Sigmoid colon (tissue), 7 donors: ENCODE measurements around the gene ADSS1. TPM values are rescaled to one million over a fixed set of nuclear protein-coding genes. Genes with fewer than 3 reads are reported as not detected.

ENCODE experiments used
- DNase-seq: peaks from one replicate; pipeline ENCODE4 v3.0.0-alpha.2; 2019
- H3K27ac ChIP-seq, 4 donors: fragments of 200-600 bp; sonication (generic); one replicate each; pipeline ENCODE4 v1.5.1; 2016 to 2019; ENCODE audit warnings: mild to moderate bottlenecking in 1 of 4
- H3K27me3 ChIP-seq, 3 donors: fragments of 200-600 bp; sonication (generic); one replicate each; pipeline ENCODE4 v1.5.1; 2019; ENCODE audit warnings: mild to moderate bottlenecking in 1 of 3
- H3K36me3 ChIP-seq, 4 donors: fragments of 200-600 bp; sonication (generic); one replicate each; pipeline ENCODE4 v1.5.1; 2016 to 2019
- H3K4me1 ChIP-seq, 4 donors: fragments of 200-600 bp; sonication (generic); one replicate each; pipeline ENCODE4 v1.5.1; 2017 to 2019
- H3K4me3 ChIP-seq, 4 donors: fragments of 200-600 bp; sonication (generic); one replicate each; pipeline ENCODE4 v1.5.1; 2017 to 2019; ENCODE audit warnings: mild to moderate bottlenecking in 2 of 4, moderate library complexity in 1 of 4
- H3K9me3 ChIP-seq, 4 donors: fragments of 200-600 bp in 3 of 4; sonication (generic) in 3 of 4; one replicate each; pipeline versions ENCODE4 v1.5.1 to v1.6.1; 2013 to 2019
- CTCF ChIP-seq, 4 experiments: fragments of 450-650 bp in 3 of 4; fragments of 200-600 bp in 1 of 4; IDR thresholded peaks; one replicate each; pipeline ENCODE4 v1.5.1; 2016 to 2019; ENCODE audit warnings: antibody characterized with exemption in 4 of 4, mild to moderate bottlenecking in 3 of 4, moderate library complexity in 2 of 4
- EP300 ChIP-seq, 4 donors: sonication (generic); formaldehyde crosslinking; IDR thresholded peaks; one replicate each; pipeline ENCODE4 v1.6.1; 2017; ENCODE audit warnings: antibody characterized with exemption in 4 of 4
- POLR2A ChIP-seq, 2 donors: fragments of 450-650 bp; IDR thresholded peaks; one replicate each; pipeline ENCODE4 v1.6.1; 2016; ENCODE audit warnings: antibody characterized with exemption in 2 of 2, mild to moderate bottlenecking in 2 of 2, moderate library complexity in 2 of 2
- POLR2AphosphoS5 ChIP-seq, 4 donors: sonication (generic); formaldehyde crosslinking; IDR thresholded peaks; one replicate each; pipeline ENCODE4 v1.6.1; 2017; ENCODE audit warnings: antibody characterized with exemption in 4 of 4
- WGBS, 2 donors: extraction: QIAGEN DNeasy Blood & Tissue Kit; methylation state at CpG; one replicate each; pipeline ENCODE4 v1.1.7; 2013; 5-methylcytosine and 5-hydroxymethylcytosine counted together
- intact Hi-C: fragments of 100-400 bp; cut with DNase I; formaldehyde crosslinking; loops from one replicate; pipeline ENCODE4 v1.15.1; 2023
- polyA plus RNA-seq, 3 donors: library from polyadenylated mRNA; stranded (reverse); fragments of 200-250 nt; gene quantifications; one replicate each; pipeline ENCODE4 v1.2.3, GENCODE V29; 2013
- total RNA-seq, 4 donors: library from RNA; depleted of rRNA; stranded (reverse); fragments of >200 nt; gene quantifications; one replicate each; pipeline ENCODE4 v1.1.0, GENCODE V29; 2016
- donor health status: healthy with polysubstance abuse.
- donor health status: Bipolar disorder and iron deficiency.
- donor health status: healthy.

ADSS1 gene
- total and polyA plus RNA-seq, 7 donors: 2.0 to 10.2 (median 5.3) TPM

GRCh38 chr14:104788161-104788818, 64.3 kb downstream of the ADSS1 start:
- intact Hi-C loops: no loop called here
- Histone ChIP-seq H3K36me3 (peaks cover 4 to 51% (median 20%) of the 10 kb centered on the region in 4 donors), H3K9me3 (no peaks in the 10 kb centered on the region), H3K4me3 (no peak overlapping the region), H3K4me1 (peaks cover 0 to 76% (median 66%) of the 10 kb centered on the region in 4 donors), H3K27me3 (no peaks in the 10 kb centered on the region), H3K27ac (no peak overlapping the region)
- no peak for DNase-seq
- WGBS, 2 donors: 89 to 91% methylated on average over 14 of the region's 14 CpGs
- TF ChIP-seq EP300 (IDR thresholded peaks at IDR 0.05) (no peak), CTCF (IDR thresholded peaks at IDR 0.05) (no peak), POLR2A (IDR thresholded peaks at IDR 0.05) (no peak), POLR2AphosphoS5 (IDR thresholded peaks at IDR 0.05) (no peak)

DNA sequence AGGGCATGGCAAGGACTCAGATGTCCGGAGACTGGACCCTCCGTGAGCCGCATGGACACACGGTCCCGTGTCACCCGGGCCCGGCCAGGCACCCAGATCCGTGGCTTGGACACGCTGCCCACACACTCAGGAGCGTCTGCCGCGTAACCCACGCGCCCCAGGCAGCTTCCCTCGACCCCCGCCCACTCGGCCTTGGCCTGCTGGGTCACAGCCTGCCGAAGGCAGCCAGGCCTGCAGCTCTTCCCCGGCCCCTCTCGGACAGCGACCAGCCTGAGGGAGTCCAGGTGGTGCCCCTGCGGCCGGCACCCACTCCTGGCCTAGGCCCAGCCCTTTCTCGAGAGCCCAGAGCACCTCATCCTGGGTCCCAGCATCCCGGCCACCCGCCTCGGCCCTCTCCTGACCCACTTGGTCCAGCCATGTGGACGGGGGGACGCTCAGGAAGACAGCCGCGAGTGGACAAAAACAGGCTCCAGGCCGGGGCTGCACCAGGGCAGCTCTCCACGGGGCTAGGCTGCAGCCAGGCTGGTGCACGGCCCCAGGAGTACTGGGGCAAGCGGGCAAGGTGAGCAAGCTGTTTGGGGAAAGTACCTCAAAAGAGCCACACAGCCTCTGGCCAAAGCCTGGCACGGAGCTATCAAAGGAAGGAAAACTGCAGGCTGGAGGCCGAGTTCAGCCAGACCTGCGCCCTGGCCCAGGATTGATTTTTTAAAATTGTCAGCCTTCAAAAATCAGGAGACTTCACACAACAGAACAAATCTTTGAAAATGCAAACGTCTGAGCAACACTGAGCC, 65.0 kb downstream of the ADSS1 start:
- peaks cover 0 to 81% (median 73%) of the 10 kb centered on the region in 4 donors for H3K4me1 ChIP-seq

DNA sequence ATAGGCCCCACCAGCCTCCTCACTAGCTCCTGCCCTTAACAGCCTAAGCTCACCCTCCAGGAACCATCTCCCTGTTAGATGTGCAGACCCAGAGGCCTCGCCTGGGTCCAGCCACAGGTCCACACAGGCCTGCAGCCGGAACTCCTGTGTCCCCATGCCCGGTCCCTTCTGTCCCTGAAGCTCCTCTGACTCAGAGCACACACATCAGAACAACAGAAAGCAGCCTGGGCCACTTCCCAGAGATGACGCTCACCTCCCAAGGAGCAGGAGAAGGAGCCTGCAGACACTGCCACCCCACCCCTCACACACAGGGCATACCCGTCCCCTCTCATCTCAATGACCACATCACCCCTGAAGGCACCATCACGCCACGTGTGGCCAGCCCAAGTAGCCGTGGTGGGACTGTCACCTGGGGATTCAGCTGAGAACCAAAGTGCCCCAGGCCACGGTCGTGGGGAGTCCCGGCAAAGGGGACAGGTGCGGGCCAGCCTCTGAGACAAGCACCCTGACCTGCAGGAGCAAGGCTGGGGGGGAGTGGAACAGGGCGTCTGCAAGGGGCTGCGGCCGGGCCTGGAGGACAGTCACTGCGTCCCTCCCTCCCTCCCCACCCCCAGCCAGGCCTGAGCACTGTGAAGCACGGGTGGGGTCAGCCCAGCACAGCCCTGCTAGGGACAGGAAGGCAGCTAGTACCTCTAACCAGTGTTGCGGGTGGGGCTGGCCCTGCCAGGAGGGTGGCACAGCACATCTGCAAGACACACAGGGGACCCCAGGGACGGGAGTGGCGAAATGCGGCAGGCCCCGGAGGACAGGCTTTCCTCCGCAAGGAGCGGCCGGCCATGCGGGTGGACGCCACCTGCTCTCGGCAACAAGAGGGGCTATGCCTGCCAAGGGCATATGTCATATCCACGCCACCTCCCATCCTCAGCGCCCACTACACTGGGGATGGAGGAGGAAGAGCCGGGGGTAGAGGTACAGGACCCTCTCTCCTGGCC, 66.0 kb downstream of the ADSS1 start:
- WGBS, 2 donors: 91 to 93% methylated on average over 31 of the region's 31 CpGs
- intact Hi-C loops: no loop called here
- no peaks in the 10 kb centered on the region for H3K9me3 ChIP-seq
- H3K4me1 ChIP-seq: peaks cover 0 to 78% (median 73%) of the 10 kb centered on the region in 4 donors
- H3K4me3 ChIP-seq: no peak overlapping the region
- H3K27ac ChIP-seq: no peak overlapping the region
- TF ChIP-seq POLR2A (IDR thresholded peaks at IDR 0.05) (no peak), CTCF (IDR thresholded peaks at IDR 0.05) (no peak), EP300 (IDR thresholded peaks at IDR 0.05) (no peak), POLR2AphosphoS5 (IDR thresholded peaks at IDR 0.05) (no peak)
- H3K36me3 ChIP-seq: peaks cover 4 to 51% (median 20%) of the 10 kb centered on the region in 4 donors
- H3K27me3 ChIP-seq: no peaks in the 10 kb centered on the region
- DNase-seq: no peak

More for the DNA sequence above, 65.0 kb downstream of the ADSS1 start:
- no peak for DNase-seq
- Histone ChIP-seq H3K9me3 (no peaks in the 10 kb centered on the region), H3K27ac (no peak overlapping the region), H3K36me3 (peaks cover 4 to 51% (median 20%) of the 10 kb centered on the region in 4 donors), H3K27me3 (no peaks in the 10 kb centered on the region), H3K4me3 (no peak overlapping the region)
- intact Hi-C loops: no loop called here
- TF ChIP-seq CTCF (IDR thresholded peaks at IDR 0.05): no peak
- no peak for TF ChIP-seq EP300 (IDR thresholded peaks at IDR 0.05)
- no peak for TF ChIP-seq POLR2AphosphoS5 (IDR thresholded peaks at IDR 0.05)
- no peak for TF ChIP-seq POLR2A (IDR thresholded peaks at IDR 0.05)
- whole genome bisulfite sequencing, 2 donors: 87 to 90% methylated on average over 39 of the region's 39 CpGs

DNA sequence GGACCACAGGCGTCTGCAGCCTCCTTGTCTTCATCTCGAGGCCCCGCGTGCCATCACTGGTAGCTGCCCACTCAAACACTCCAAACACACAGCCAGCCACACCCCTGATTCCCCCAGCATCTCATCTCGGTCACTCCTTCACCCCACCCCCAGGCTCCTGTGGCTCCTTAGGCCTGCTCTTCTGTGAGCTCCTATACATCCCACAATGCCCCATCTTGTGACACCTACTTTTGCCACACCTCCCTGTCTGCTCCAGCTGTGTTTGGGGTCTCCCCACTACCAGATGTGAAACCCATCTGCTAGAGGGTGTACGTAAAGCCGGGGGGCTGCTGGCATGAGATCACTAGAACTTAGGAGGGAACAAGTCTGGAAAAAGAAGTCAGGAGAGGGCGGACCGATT, 67.4 kb downstream of the ADSS1 start:
- DNase-seq: no peak
- Histone ChIP-seq H3K9me3 (no peaks in the 10 kb centered on the region), H3K4me3 (no peak overlapping the region), H3K36me3 (peaks cover 4 to 51% (median 20%) of the 10 kb centered on the region in 4 donors), H3K4me1 (peaks cover 0 to 72% (median 66%) of the 10 kb centered on the region in 4 donors), H3K27ac (no peak overlapping the region), H3K27me3 (no peaks in the 10 kb centered on the region)
- intact Hi-C loops: no loop called here
- WGBS, 2 donors: 92 to 93% methylated on average over 9 of the region's 9 CpGs
- TF ChIP-seq POLR2AphosphoS5 (IDR thresholded peaks at IDR 0.05) (no peak), POLR2A (IDR thresholded peaks at IDR 0.05) (no peak), EP300 (IDR thresholded peaks at IDR 0.05) (no peak), CTCF (IDR thresholded peaks at IDR 0.05) (no peak)
